ENCODE data around the gene SDR42E1. TPM values are rescaled to one million over a fixed set of nuclear protein-coding genes. Genes with fewer than 3 reads are reported as not detected.

SDR42E1 gene
- total RNA-seq, 1 experiment from 2014 or later, result not detected

GRCh38 chr16:81956213-81956948, 54.9 kb downstream of the SDR42E1 start:
- no peak for DNase-seq (ENCODE audit: low spot score)
- in situ Hi-C loops (cut with HindIII; ENCODE audit: low sequenced_read_pairs), result no loop called here

DNA sequence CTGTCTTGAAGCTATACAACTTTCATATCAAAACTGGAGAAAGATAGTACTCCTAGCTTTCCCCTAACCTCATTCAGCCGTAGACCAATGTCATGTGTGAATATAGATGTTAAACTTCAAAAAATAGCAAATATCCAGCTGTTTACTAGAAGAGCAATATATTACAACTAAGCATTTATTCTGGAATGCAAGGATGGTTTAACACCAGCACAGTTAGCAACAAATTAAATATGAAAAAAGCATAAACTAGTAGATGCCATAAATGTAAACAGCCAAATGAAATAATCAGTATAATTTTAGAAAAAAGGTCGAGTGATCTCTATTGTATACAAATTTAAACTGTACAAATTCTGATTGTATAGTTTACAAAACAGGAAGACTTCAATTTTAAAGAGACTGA, 59.7 kb downstream of the SDR42E1 start:
- no peak for DNase-seq (ENCODE audit: low spot score)
- in situ Hi-C loops (cut with HindIII; ENCODE audit: low sequenced_read_pairs), result no loop called here

DNA sequence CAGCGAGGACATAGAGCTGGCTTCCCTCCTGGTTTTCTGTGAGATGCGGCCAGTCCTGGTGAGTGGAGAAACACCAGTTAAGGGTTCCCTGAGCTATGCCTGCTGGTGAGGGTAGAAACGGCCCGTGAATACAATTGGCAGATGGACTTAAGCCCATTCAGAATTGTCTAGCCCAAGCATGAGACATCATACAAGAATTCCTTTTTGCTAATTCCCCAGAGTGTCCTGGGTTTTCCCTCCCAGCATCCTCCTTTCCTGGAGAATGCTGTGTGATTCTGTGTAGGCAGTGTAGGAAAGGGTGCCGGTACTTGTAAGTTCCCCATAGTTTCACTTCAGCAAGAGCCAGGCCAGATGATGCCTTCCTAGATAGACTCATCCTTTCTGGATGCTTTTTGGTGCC, 65.1 kb downstream of the SDR42E1 start:
- DNase-seq (ENCODE audit: low spot score), result no peak
- in situ Hi-C loops (cut with HindIII; ENCODE audit: low sequenced_read_pairs), result no loop called here

GRCh38 chr16:81945665-81946064, 65.6 kb downstream of the SDR42E1 start:
- in situ Hi-C loops (cut with HindIII; ENCODE audit: low sequenced_read_pairs), result no loop called here
- no peak for DNase-seq (ENCODE audit: low spot score)

- DNase-seq (ENCODE audit: low spot score), result no peak
- in situ Hi-C loops (cut with HindIII; ENCODE audit: low sequenced_read_pairs), result no loop called here
Observed at GRCh38 chr16:81942007-81942601, 69.2 kb downstream of the SDR42E1 start.

DNA sequence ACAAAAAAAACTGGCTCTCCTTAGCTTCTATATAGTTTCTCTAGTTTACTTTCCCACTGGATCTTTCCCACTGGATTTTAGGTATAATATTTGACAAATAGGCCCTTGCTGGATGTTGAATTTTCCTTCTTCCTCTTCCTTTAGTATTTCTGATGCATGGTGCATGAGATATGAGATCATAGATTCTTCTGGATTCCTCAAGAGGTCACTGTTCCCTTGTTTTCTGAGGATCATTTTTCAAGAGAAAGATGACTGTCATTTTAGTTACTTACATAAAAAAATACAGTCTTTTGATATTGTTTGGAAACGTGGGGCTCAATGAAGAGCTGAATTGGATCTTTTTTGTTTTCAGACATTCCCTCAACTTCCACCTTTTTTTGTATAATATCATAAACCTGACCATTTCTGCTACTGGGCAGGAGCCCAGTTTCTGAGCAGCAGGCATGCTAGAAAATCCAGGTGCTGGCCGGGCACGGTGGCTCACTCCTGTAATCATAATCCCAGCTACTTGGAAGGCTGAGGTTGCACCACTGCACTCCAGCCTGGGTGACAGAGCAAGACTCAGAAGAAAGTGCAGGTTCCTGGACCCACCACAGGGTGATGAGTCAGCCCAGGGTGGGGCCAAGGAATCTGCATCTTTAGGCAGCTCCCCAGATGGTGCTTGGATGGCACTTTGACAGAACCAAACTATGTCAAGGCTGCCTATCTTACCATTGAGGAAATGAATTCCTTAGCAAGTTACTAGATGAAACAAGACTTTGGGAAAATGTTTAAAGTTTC, 70.3 kb downstream of the SDR42E1 start:
- DNase-seq (ENCODE audit: low spot score), result peak; percentile 27
- in situ Hi-C loops (cut with HindIII; ENCODE audit: low sequenced_read_pairs), result no loop called here

DNA sequence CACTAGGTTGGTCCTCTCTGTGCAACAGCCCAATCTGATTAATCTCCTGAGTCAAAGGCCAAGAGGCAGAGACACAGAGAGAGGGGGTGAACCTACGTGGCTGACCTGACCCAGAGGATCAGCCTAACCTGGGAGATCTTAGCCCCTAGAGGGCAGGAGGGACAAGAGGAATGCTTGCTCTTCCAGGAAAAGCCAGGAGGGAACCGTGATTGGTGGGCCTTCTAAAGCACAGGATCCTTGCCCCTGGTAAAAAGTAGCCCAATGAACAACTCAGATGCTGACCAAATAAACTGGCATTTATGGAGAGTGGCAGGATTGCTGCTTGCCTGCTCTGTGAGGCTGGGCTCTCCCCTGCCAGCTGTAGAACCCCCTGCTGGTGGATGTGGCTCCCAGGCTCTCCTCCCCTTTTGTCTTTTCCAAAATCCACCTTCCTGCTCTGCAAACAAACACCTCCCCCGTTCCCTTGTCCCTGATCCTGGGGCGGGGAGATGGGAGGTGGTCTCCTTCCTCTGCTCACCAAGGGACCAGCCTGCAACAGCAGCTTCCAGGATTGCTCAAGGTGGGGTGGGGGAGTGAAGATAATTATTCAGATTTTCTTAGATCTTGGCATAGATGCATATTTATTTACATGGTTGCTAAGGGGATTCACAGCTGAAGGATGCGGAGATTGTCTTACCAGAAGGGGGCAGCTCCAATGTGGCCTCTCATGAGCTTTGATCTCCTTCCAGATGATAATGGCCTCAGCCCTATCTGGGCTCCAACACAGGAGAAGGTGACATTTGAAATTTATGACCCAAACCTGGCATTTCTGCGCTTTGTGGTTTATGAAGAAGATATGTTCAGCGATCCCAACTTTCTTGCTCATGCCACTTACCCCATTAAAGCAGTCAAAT, 71.9 kb downstream of the SDR42E1 start:
- in situ Hi-C loops (cut with HindIII; ENCODE audit: low sequenced_read_pairs), result no loop called here

More for the DNA sequence above, 71.9 kb downstream of the SDR42E1 start:
- DNase-seq (ENCODE audit: low spot score), result no peak

Other genes with a start within 250 kb of the SDR42E1 start
- 34.8 and 42.4 TPM in 2 replicates for gene PLCG2, start 232.2 kb downstream of the SDR42E1 start, total RNA-seq (2014; rRNA removed; shearing (Covaris generic))
- gene HSD17B2, start 23.8 kb upstream of the SDR42E1 start, total RNA-seq (2014; rRNA removed; shearing (Covaris generic)), result 1.7 and 3.9 TPM in 2 replicates
- 27.7 and 66.9 TPM in 2 replicates for gene MPHOSPH6, start 158.8 kb upstream of the SDR42E1 start, total RNA-seq (2014; rRNA removed; shearing (Covaris generic))